Transverse colon (tissue), 4 donors: ENCODE measurements around the gene NEURL1.

Experiments used
- EP300 ChIP-seq: sonication (generic); formaldehyde crosslinking; IDR thresholded peaks from one replicate; pipeline ENCODE4 v1.6.1; 2017; ENCODE audit warnings: antibody characterized with exemption, low read depth
- POLR2A ChIP-seq: fragments of 450-650 bp; IDR thresholded peaks from one replicate; pipeline ENCODE4 v1.6.1; 2016; ENCODE audit warnings: antibody characterized with exemption, mild to moderate bottlenecking, moderate library complexity
- POLR2AphosphoS5 ChIP-seq, 3 donors: sonication (generic); formaldehyde crosslinking; IDR thresholded peaks; one replicate each; pipeline ENCODE4 v1.6.1; 2016; ENCODE audit warnings: antibody characterized with exemption in 3 of 3
- TF ChIP-seq, protein P1 (sequence below), 5 experiments: fragments of 200-600 bp in 3 of 5; fragments of 450-650 bp in 2 of 5; sonication (generic) in 3 of 5; IDR thresholded peaks; 1 replicate in 2 of 5; 2 replicates in 3 of 5; pipeline ENCODE4 v1.5.1; 2016 to 2017; ENCODE audit warnings: antibody characterized with exemption in 5 of 5, inconsistent platforms in 3 of 5, mild to moderate bottlenecking in 2 of 5, moderate library complexity in 1 of 5

DNA sequence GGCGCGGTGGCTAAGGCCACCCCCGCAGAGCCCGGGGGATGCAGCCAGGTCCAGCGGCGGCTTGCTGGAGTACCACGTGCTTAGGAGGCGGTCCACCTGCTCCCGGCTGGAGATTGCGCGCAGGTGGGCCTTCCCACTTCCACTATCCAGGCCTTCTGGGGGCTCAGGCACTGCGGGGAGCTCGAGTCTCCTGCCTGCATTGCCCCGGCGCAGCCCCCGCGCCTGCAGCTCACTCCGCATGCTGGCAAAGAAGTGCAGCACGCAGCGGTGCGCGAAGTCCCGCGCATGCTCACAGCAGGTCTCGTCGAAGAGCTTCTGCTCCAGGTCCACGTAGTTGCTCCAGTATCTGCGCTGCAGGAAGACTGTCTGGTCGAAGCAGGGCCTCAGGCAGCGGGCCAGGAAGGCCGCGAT, 20.2 kb upstream of the NEURL1 start:
- TF ChIP-seq POLR2A (no peak), POLR2AphosphoS5 (IDR thresholded peaks at IDR 0.05) (no peak), EP300 (no peak)
- TF ChIP-seq, protein P1, sequence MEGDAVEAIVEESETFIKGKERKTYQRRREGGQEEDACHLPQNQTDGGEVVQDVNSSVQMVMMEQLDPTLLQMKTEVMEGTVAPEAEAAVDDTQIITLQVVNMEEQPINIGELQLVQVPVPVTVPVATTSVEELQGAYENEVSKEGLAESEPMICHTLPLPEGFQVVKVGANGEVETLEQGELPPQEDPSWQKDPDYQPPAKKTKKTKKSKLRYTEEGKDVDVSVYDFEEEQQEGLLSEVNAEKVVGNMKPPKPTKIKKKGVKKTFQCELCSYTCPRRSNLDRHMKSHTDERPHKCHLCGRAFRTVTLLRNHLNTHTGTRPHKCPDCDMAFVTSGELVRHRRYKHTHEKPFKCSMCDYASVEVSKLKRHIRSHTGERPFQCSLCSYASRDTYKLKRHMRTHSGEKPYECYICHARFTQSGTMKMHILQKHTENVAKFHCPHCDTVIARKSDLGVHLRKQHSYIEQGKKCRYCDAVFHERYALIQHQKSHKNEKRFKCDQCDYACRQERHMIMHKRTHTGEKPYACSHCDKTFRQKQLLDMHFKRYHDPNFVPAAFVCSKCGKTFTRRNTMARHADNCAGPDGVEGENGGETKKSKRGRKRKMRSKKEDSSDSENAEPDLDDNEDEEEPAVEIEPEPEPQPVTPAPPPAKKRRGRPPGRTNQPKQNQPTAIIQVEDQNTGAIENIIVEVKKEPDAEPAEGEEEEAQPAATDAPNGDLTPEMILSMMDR (IDR thresholded peaks at IDR 0.05), result no peak
